Hepatocyte (in vitro differentiated cells): ENCODE results near the gene NENF. TPM values are rescaled to one million over a fixed set of nuclear protein-coding genes. Genes with fewer than 3 reads are reported as not detected.
A peak's percentile ranks its signal among the peaks of the same experiment; 100 is the strongest.

Source experiments
- DNase-seq: peaks from one replicate; pipeline ENCODE4 v3.0.0-alpha.2; 2016; ENCODE audit warnings: low spot score
- H2AFZ ChIP-seq: fragments of 200-600 bp; sonication (generic); 2 replicates; pipeline ENCODE4 v1.6.0; 2016; ENCODE audit warnings: antibody characterized with exemption, mild to moderate bottlenecking
- H3K27ac ChIP-seq: fragments of 200-600 bp; sonication (generic); 2 replicates; pipeline ENCODE4 v1.5.1; 2016; ENCODE audit warnings: mild to moderate bottlenecking
- H3K27me3 ChIP-seq: fragments of 200-600 bp; sonication (generic); 2 replicates; pipeline ENCODE4 v1.6.1; 2016
- H3K36me3 ChIP-seq: fragments of 200-600 bp; sonication (generic); replicated peaks from 2 replicates; pipeline ENCODE4 v1.5.1; 2016; ENCODE audit warnings: low read depth; ENCODE audit not compliant: insufficient read depth
- H3K4me1 ChIP-seq: fragments of 200-600 bp; sonication (generic); 2 replicates; pipeline ENCODE4 v1.5.1; 2016; ENCODE audit warnings: mild to moderate bottlenecking, moderate library complexity; ENCODE audit not compliant: insufficient read depth
- H3K4me2 ChIP-seq: fragments of 200-600 bp; sonication (generic); 2 replicates; pipeline ENCODE4 v1.6.0; 2016
- H3K4me3 ChIP-seq: fragments of 200-600 bp; sonication (generic); 2 replicates; pipeline ENCODE4 v1.5.1; 2016; ENCODE audit warnings: mild to moderate bottlenecking
- H3K79me2 ChIP-seq: fragments of 200-600 bp; sonication (generic); 2 replicates; pipeline ENCODE4 v1.6.0; 2017; ENCODE audit warnings: mild to moderate bottlenecking
- H3K9me2 ChIP-seq: fragments of 200-600 bp; sonication (generic); replicated peaks from 2 replicates; pipeline ENCODE4 v1.6.0; 2017; ENCODE audit warnings: mild to moderate bottlenecking; ENCODE audit not compliant: insufficient read depth
- H3K9me3 ChIP-seq: fragments of 200-600 bp; sonication (generic); 2 replicates; pipeline ENCODE4 v1.5.1; 2016; ENCODE audit warnings: low read depth, mild to moderate bottlenecking
- H4K20me1 ChIP-seq: fragments of 200-600 bp; sonication (generic); 2 replicates; pipeline ENCODE4 v1.6.0; 2016; ENCODE audit warnings: mild to moderate bottlenecking; ENCODE audit not compliant: insufficient read depth, poor library complexity, severe bottlenecking
- CTCF ChIP-seq: fragments of 200-600 bp; sonication (generic); IDR thresholded peaks from 2 replicates; pipeline ENCODE4 v1.5.1; 2016; ENCODE audit warnings: antibody characterized with exemption, mild to moderate bottlenecking; ENCODE audit not compliant: poor library complexity
- EZH2 ChIP-seq: fragments of 200-600 bp; sonication (generic); IDR thresholded peaks from 2 replicates; pipeline ENCODE4 v1.6.1; 2016; ENCODE audit warnings: antibody characterized with exemption, mild to moderate bottlenecking, borderline replicate concordance
- EZH2phosphoT487 ChIP-seq: fragments of 200-600 bp; sonication (generic); IDR thresholded peaks from one replicate; pipeline ENCODE4 v1.6.1; 2018; ENCODE audit warnings: antibody characterized with exemption, mild to moderate bottlenecking, low read depth, moderate library complexity; ENCODE audit not compliant: unreplicated experiment, severe bottlenecking
- WGBS: methylation state at CpG from one replicate; pipeline ENCODE4 v1.1.6; 2016; ENCODE audit warnings: low lambda C conversion rate; ENCODE audit errors: missing lambda C conversion rate; 5-methylcytosine and 5-hydroxymethylcytosine counted together
- polyA plus RNA-seq: library from polyadenylated mRNA; unstranded; fragments of >200 nt; fragmentation: Nextera tagmentation; extraction: Ambion mirVana; gene quantifications from 2 replicates; pipeline ENCODE4 v1.2.1, GENCODE V29; 2016
- total RNA-seq: library from RNA; depleted of rRNA; stranded (reverse); fragments of >200 nt; gene quantifications from 2 replicates; pipeline ENCODE4 v1.2.3, GENCODE V29; 2014

The NENF gene
- total and polyA plus RNA-seq, 2 experiments from 2014 or later: 52.3 to 115 TPM

DNA sequence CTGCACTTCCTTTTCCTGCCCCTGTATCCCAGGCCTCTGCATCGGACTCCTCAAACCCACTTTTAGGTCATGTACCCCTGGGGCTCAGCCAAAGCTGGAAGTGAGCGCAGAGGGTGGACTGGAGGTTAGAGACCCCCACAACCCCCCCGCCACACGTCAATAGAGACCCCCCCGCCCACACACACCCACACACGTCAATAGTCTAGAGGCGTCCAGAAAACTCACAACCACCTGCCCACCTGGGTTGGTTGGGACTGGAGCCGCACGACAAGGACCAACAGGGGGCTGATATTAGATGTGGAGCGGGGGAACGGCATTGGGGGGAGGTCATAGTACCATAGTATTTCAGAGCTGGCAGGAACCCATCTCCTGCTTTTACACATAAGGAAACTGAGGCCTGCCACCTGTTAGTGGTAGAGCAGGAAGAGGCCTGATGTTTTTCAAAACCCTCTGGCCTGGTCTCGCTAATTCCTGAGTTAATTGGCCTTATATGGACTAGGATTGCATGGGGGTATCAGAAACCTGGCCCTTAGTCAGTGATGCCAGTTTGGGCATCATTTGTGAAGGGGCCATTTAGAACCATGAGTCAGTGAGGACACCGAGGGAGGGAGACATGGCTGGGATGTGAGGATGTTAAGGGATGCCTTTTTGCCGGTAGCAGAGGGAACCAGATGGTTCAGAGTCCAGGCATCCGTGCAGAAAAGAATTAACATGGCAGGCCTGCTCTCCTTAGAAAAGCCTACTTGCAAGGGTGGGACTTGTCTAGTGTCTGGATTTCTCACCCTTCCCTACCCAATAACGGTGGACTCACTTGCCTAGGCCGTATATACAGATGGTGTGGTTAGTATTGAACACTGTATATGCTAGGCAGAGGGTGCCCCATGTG lies 1.1 kb downstream of the NENF start:
- Histone ChIP-seq H3K9me2 (no peaks in the 10 kb centered on the region), H3K4me3 (peak overlapping the region; percentile 51), H3K79me2 (peaks cover 28% of the 10 kb centered on the region), H2AFZ (peak overlapping the region; percentile 70), H3K27me3 (no peaks in the 10 kb centered on the region), H3K9me3 (no peaks in the 10 kb centered on the region), H3K27ac (peak overlapping the region; percentile 41), H3K4me2 (peak overlapping the region; percentile 93), H3K36me3 (no peaks in the 10 kb centered on the region), H3K4me1 (peaks cover 8% of the 10 kb centered on the region), H4K20me1 (no peaks in the 10 kb centered on the region)
- 71% methylated on average over 16 of the region's 17 CpGs for WGBS
- no peak for TF ChIP-seq EZH2
- no peak for DNase-seq

DNA sequence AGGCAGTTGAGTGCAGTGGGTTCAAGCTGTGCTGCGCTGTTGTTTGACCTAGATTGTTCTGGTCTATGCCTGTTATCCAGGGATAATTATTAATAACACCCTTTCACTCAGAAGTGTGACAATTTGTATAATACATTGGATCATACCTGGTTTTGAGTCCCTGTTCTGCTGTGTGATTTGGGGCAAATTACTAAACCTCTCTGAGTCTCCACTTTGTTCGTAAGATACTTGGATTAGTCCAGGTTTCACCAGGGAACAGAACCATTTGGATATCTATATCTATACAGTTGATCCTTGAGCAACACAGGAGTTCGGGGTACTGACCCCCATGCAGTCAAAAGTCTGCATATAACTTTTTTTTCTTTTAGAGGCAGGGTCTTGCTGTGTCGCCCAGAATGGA lies 2.3 kb downstream of the NENF start:
- DNase-seq: no peak
- Histone ChIP-seq H3K36me3 (no peaks in the 10 kb centered on the region), H3K4me2 (no peak overlapping the region), H3K79me2 (peaks cover 30% of the 10 kb centered on the region), H3K4me1 (peaks cover 8% of the 10 kb centered on the region), H3K9me2 (no peaks in the 10 kb centered on the region), H3K4me3 (no peak overlapping the region), H3K27me3 (no peaks in the 10 kb centered on the region), H3K9me3 (no peaks in the 10 kb centered on the region), H3K27ac (no peak overlapping the region), H2AFZ (no peak overlapping the region), H4K20me1 (no peaks in the 10 kb centered on the region)
- WGBS: 99% methylated on average over 4 of the region's 4 CpGs
- no peak for TF ChIP-seq CTCF
- no peak for TF ChIP-seq EZH2phosphoT487
- TF ChIP-seq EZH2: no peak

DNA sequence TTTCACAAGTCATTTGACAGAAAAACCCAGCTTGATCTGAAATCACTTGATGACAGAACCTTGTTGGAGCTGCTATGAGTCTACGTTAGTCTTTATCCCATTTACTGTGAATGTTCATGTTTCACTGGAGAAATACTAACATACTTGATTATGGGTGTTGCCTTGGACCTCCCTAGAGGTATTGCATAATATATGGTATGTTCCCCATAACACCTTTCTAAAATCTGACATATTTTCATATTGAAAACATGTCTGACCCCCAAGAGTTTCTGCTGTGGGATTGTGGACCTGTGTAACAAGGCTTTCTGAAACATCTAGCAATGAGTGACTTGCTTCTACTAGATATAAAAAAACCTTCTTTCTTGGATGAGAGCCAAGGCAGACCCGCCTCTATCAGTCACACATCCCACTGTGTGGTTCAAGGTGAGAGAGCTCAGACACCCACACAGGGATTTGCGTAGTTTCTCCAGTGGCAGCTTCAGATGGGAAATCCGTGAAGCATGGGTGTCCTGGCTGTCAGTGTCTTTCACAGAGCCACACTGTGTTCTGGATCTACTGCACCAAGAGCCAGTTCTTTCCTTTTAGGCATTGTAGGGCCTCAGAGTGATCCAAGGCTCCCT lies 4.6 kb downstream of the NENF start:
- Histone ChIP-seq H2AFZ (no peak overlapping the region), H3K79me2 (peaks cover 35% of the 10 kb centered on the region), H3K4me3 (no peak overlapping the region), H3K27me3 (no peaks in the 10 kb centered on the region), H3K27ac (no peak overlapping the region), H3K9me3 (no peaks in the 10 kb centered on the region), H3K36me3 (no peaks in the 10 kb centered on the region), H3K9me2 (no peaks in the 10 kb centered on the region), H4K20me1 (no peaks in the 10 kb centered on the region), H3K4me1 (peaks cover 2% of the 10 kb centered on the region), H3K4me2 (no peak overlapping the region)
- DNase-seq: no peak
- 84% methylated on average over 4 of the region's 4 CpGs for WGBS
- TF ChIP-seq EZH2phosphoT487: no peak
- TF ChIP-seq EZH2: no peak
- TF ChIP-seq CTCF: no peak

DNA sequence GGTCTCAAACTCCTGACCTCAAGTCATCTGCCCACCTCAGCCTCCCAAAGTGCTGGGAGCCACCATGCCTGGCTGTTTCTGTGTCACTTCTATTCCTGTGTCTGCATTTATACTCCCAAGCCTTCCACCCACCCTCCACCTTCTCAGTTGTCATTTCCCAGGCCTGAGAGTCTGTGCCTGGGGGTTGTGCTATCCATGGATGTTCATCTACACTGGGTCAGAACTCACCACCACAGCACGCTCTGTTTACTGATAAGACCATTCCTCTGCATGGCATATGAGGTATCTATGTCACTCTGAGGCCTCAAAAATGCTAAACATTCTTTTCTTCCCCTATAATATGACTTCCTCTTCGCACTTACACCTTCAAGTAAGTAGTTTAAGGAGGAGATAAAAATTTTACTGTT lies 6.1 kb downstream of the NENF start:
- H3K27ac ChIP-seq: no peak overlapping the region
- no peak for DNase-seq
- no peak overlapping the region for H2AFZ ChIP-seq
- H3K36me3 ChIP-seq: no peaks in the 10 kb centered on the region
- 89% methylated on average over 2 of the region's 2 CpGs for WGBS
- H3K79me2 ChIP-seq: peaks cover 30% of the 10 kb centered on the region
- H3K9me3 ChIP-seq: no peaks in the 10 kb centered on the region
- no peaks in the 10 kb centered on the region for H3K4me1 ChIP-seq
- H3K27me3 ChIP-seq: no peaks in the 10 kb centered on the region
- TF ChIP-seq EZH2 (no peak), EZH2phosphoT487 (no peak), CTCF (no peak)
- no peaks in the 10 kb centered on the region for H3K9me2 ChIP-seq
- H3K4me2 ChIP-seq: no peak overlapping the region
- no peaks in the 10 kb centered on the region for H4K20me1 ChIP-seq
- H3K4me3 ChIP-seq: no peak overlapping the region
